Neutrophil (primary cell): ENCODE results near the gene PIGZ.

Experiments
- H3K27ac ChIP-seq: fragments of 200-600 bp; sonication (generic); 2 replicates; pipeline ENCODE4 v1.5.1; 2016; ENCODE audit warnings: mild to moderate bottlenecking, moderate library complexity
- H3K27me3 ChIP-seq: fragments of 200-600 bp; sonication (generic); 2 replicates; pipeline ENCODE4 v1.6.0; 2016; ENCODE audit warnings: mild to moderate bottlenecking
- H3K36me3 ChIP-seq: fragments of 200-600 bp; sonication (generic); 2 replicates; pipeline ENCODE4 v1.5.1; 2017
- H3K4me1 ChIP-seq, 2 experiments: fragments of 200-600 bp in 1 of 2; sonication (generic) in 1 of 2; 1 replicate in 1 of 2; 2 replicates in 1 of 2; pipeline versions ENCODE4 v1.5.1 to v1.6.1; 2013 to 2016; ENCODE audit warnings: low read depth in 1 of 2, low read length in 1 of 2, mild to moderate bottlenecking in 1 of 2, moderate library complexity in 1 of 2; ENCODE audit not compliant: control insufficient read depth in 1 of 2, insufficient read depth in 1 of 2
- H3K4me3 ChIP-seq, 2 experiments: fragments of 200-600 bp in 1 of 2; sonication (generic) in 1 of 2; 1 replicate in 1 of 2; 2 replicates in 1 of 2; pipeline ENCODE4 v1.5.1; 2013 to 2016; ENCODE audit warnings: low read depth in 1 of 2, low read length in 1 of 2, mild to moderate bottlenecking in 1 of 2, moderate library complexity in 1 of 2
- H3K9me3 ChIP-seq: fragments of 200-600 bp; sonication (generic); 2 replicates; pipeline ENCODE4 v1.5.1; 2016
- CTCF ChIP-seq: fragments of 200-600 bp; sonication (generic); IDR thresholded peaks from 2 replicates; pipeline ENCODE4 v1.5.1; 2016; ENCODE audit warnings: antibody characterized with exemption

Gene PIGZ

GRCh38 chr3:196903740-196904139 lies 64.9 kb downstream of the PIGZ start:
- H3K36me3 ChIP-seq: peaks cover 78% of the 10 kb centered on the region
- H3K27ac ChIP-seq: no peak overlapping the region
- no peaks in the 10 kb centered on the region for H3K27me3 ChIP-seq
- no peak overlapping the region for H3K4me3 ChIP-seq
- no peaks in the 10 kb centered on the region for H3K4me1 ChIP-seq
- H3K9me3 ChIP-seq: no peaks in the 10 kb centered on the region
- no peak for TF ChIP-seq CTCF

- Histone ChIP-seq H3K9me3 (no peaks in the 10 kb centered on the region), H3K36me3 (peaks cover 75% of the 10 kb centered on the region), H3K27me3 (no peaks in the 10 kb centered on the region), H3K4me1 (no peaks in the 10 kb centered on the region), H3K4me3 (no peak overlapping the region), H3K27ac (no peak overlapping the region)
- no peak for TF ChIP-seq CTCF
Measured at GRCh38 chr3:196902296-196902695, 66.3 kb downstream of the PIGZ start.

GRCh38 chr3:196901768-196902167 lies 66.9 kb downstream of the PIGZ start:
- Histone ChIP-seq H3K4me1 (no peaks in the 10 kb centered on the region), H3K27me3 (no peaks in the 10 kb centered on the region), H3K27ac (no peak overlapping the region), H3K9me3 (no peaks in the 10 kb centered on the region), H3K4me3 (no peak overlapping the region), H3K36me3 (peaks cover 70% of the 10 kb centered on the region)
- no peak for TF ChIP-seq CTCF
